GM12878 (cell line): ENCODE results near the gene AP1B1. TPM values are rescaled to one million over a fixed set of nuclear protein-coding genes. Genes with fewer than 3 reads are reported as not detected.

Source experiments
- ATAC-seq: fragments of 200-7000 bp; cut with Tn5 transposase; 3 replicates; pipeline ENCODE4 v1.9.1; 2020; ENCODE audit warnings: mild to moderate bottlenecking, moderate library complexity
- BruUV-seq: library from RNA; stranded (reverse); fragments of 400-500 nt; replicated peaks from 2 replicates; lab custom pipeline; 2021; lab: Mats Ljungman, UMichigan
- CTCF ChIA-PET: fragments of 300-600 bp; sonication (Branson Sonifier 250); formaldehyde crosslinking; extraction: SDS; loops from one replicate; lab custom pipeline; 2021; ENCODE audit warnings: inconsistent platforms; lab: Yijun Ruan, JAX
- POLR2A ChIA-PET: fragments of 350-600 bp; formaldehyde crosslinking; extraction: SDS; loops from one replicate; lab custom pipeline; 2021; ENCODE audit warnings: inconsistent platforms; lab: Charles Lee
- RAD21 ChIA-PET: fragments of 300-600 bp; sonication (Branson Sonifier 250); formaldehyde crosslinking; loops from one replicate; lab custom pipeline; 2023; ENCODE audit warnings: antibody characterized with exemption; ENCODE audit not compliant: unreplicated experiment; lab: Charles Lee
- SMC1A ChIA-PET: fragments of 300-600 bp; sonication (Branson Sonifier 250); formaldehyde crosslinking; loops from one replicate; lab custom pipeline; 2023; ENCODE audit not compliant: unreplicated experiment, uncharacterized antibody; lab: Charles Lee
- DNase-seq: peaks from one replicate; pipeline ENCODE4 v3.0.0-alpha.2; 2011; ENCODE audit warnings: low read depth, low spot score
- FAIRE-seq: peaks from 3 replicates; lab custom pipeline; 2011; peaks lifted over from hg19 to GRCh38; lab: Jason Lieb, UNC
- H2AFZ ChIP-seq: 2 replicates; pipeline ENCODE4 v1.6.0; 2011; ENCODE audit warnings: low read depth, low read length, control low read depth; ENCODE audit not compliant: control insufficient read depth
- H3K27ac ChIP-seq: 2 replicates; pipeline ENCODE4 v1.5.1; 2011; ENCODE audit warnings: control low read depth; ENCODE audit not compliant: control insufficient read depth, insufficient read depth
- H3K27me3 ChIP-seq, 2 experiments: replicated peaks in 1 of 2; 2 replicates each; pipeline versions ENCODE4 v1.6.0 to v1.6.1; 2011; ENCODE audit warnings: low read length in 1 of 2; ENCODE audit not compliant: control insufficient read depth in 2 of 2, insufficient read depth in 2 of 2
- H3K36me3 ChIP-seq, 2 experiments: 2 replicates each; pipeline ENCODE4 v1.5.1; 2011; ENCODE audit warnings: low read length in 1 of 2; ENCODE audit not compliant: control insufficient read depth in 2 of 2, insufficient read depth in 2 of 2
- H3K4me1 ChIP-seq: 2 replicates; pipeline ENCODE4 v1.6.1; 2011; ENCODE audit warnings: mild to moderate bottlenecking, low read length, moderate library complexity, mixed read lengths; ENCODE audit not compliant: control insufficient read depth, insufficient read depth
- H3K4me2 ChIP-seq: 2 replicates; pipeline ENCODE4 v1.6.0; 2011; ENCODE audit warnings: control low read depth; ENCODE audit not compliant: control insufficient read depth, insufficient read depth
- H3K4me3 ChIP-seq: fragments of 200-600 bp; sonication (generic); 2 replicates; pipeline ENCODE4 v1.5.1; 2016
- H3K79me2 ChIP-seq: 2 replicates; pipeline ENCODE4 v1.6.0; 2011; ENCODE audit warnings: low read length; ENCODE audit not compliant: control insufficient read depth, insufficient read depth
- H3K9ac ChIP-seq: 2 replicates; pipeline ENCODE4 v1.8.0; 2011; ENCODE audit warnings: low read length, control low read depth, mixed read lengths; ENCODE audit not compliant: control insufficient read depth, insufficient read depth
- H3K9me3 ChIP-seq: replicated peaks from 3 replicates; pipeline ENCODE4 v1.5.1; 2011; ENCODE audit warnings: mild to moderate bottlenecking, low read length; ENCODE audit not compliant: control insufficient read depth, insufficient read depth
- H4K20me1 ChIP-seq: 2 replicates; pipeline ENCODE4 v1.6.0; 2011; ENCODE audit not compliant: control insufficient read depth, insufficient read depth
- BCLAF1 ChIP-seq: fragments of 450-650 bp; IDR thresholded peaks from 2 replicates; pipeline ENCODE4 v1.6.1; 2017; ENCODE audit warnings: antibody characterized with exemption, mild to moderate bottlenecking, moderate library complexity
- ETV6 ChIP-seq, 2 experiments: fragments of 450-650 bp in 1 of 2; IDR thresholded peaks in 1 of 2; conservative IDR thresholded peaks in 1 of 2; 2 replicates each; pipeline ENCODE4 v1.6.1; 2014; ENCODE audit warnings: antibody characterized with exemption in 1 of 2, borderline replicate concordance in 1 of 2, low read depth in 1 of 2, mild to moderate bottlenecking in 1 of 2, moderate library complexity in 1 of 2
- FOS ChIP-seq: IDR thresholded peaks from 3 replicates; pipeline ENCODE4 v1.6.1; 2011; ENCODE audit warnings: borderline replicate concordance; ENCODE audit not compliant: insufficient read length; ENCODE audit errors: extremely low read depth
- JUNB ChIP-seq: IDR thresholded peaks from 2 replicates; pipeline ENCODE4 v1.6.1; 2016; ENCODE audit warnings: antibody characterized with exemption, mild to moderate bottlenecking
- KDM1A ChIP-seq: fragments of 200-600 bp; sonication (generic); IDR thresholded peaks from 2 replicates; pipeline ENCODE4 v1.6.1; 2016; ENCODE audit warnings: borderline replicate concordance
- KLF5 ChIP-seq: fragments of 450-650 bp; IDR thresholded peaks from 2 replicates; pipeline ENCODE4 v1.6.1; 2014; ENCODE audit warnings: mild to moderate bottlenecking; ENCODE audit not compliant: partially characterized antibody
- LARP7 ChIP-seq: fragments of 450-650 bp; IDR thresholded peaks from 2 replicates; pipeline ENCODE4 v1.6.1; 2017; ENCODE audit warnings: mild to moderate bottlenecking
- MLLT1 ChIP-seq: fragments of 450-650 bp; IDR thresholded peaks from 2 replicates; pipeline ENCODE4 v1.6.1; 2016; ENCODE audit warnings: mild to moderate bottlenecking
- NFYA ChIP-seq: IDR thresholded peaks from 2 replicates; pipeline ENCODE4 v1.6.1; 2011; ENCODE audit warnings: low read depth, mild to moderate bottlenecking, low read length, improper control_type of control experiment, borderline replicate concordance
- NFYB ChIP-seq: IDR thresholded peaks from 2 replicates; pipeline ENCODE4 v1.6.1; 2011; ENCODE audit warnings: low read depth, mild to moderate bottlenecking, low read length, improper control_type of control experiment, moderate library complexity; ENCODE audit not compliant: insufficient read depth
- NR2C2 ChIP-seq: IDR thresholded peaks from 2 replicates; pipeline ENCODE4 v1.6.1; 2011; ENCODE audit warnings: borderline replicate concordance, low read depth; ENCODE audit not compliant: control insufficient read depth, insufficient read length
- SRF ChIP-seq, 2 experiments: IDR thresholded peaks; 2 replicates each; pipeline ENCODE4 v1.6.1; 2011; ENCODE audit warnings: low read depth in 2 of 2, low read length in 2 of 2, mild to moderate bottlenecking in 1 of 2, moderate library complexity in 1 of 2
- YY1 ChIP-seq: IDR thresholded peaks from 2 replicates; pipeline ENCODE4 v1.6.1; 2011; ENCODE audit warnings: low read depth, mild to moderate bottlenecking, low read length
- ZBED1 ChIP-seq: IDR thresholded peaks from 2 replicates; pipeline ENCODE4 v1.6.1; 2016; ENCODE audit warnings: borderline replicate concordance
- WGBS: methylation state at CpG from one replicate; pipeline ENCODE4 v1.1.6; 2016; ENCODE audit warnings: low lambda C conversion rate; ENCODE audit not compliant: insufficient replicate concordance, insufficient coverage; ENCODE audit errors: missing lambda C conversion rate; 5-methylcytosine and 5-hydroxymethylcytosine counted together
- in situ Hi-C: fragments of 300-500 bp; cut with MboI; formaldehyde crosslinking; loops from 9 replicates; pipeline ENCODE4 v1.14.3; 2018; ENCODE audit warnings: mixed read lengths
- intact Hi-C: fragments of 100-400 bp; cut with micrococcal nuclease; formaldehyde crosslinking; loops from one replicate; pipeline ENCODE4 v1.14.2; 2022; ENCODE audit not compliant: unreplicated experiment
- polyA plus RNA-seq, 11 experiments: library from polyadenylated mRNA; depleted of rRNA in 4 of 11; unstranded in 6 of 11; stranded (reverse) in 5 of 11; fragments of >200 nt; fragmentation: Nextera tagmentation in 4 of 11; fragmentation: Illumina TruSeq in 1 of 11; extraction: Ambion mirVana in 4 of 11; extraction: Trizol in 1 of 11; gene quantifications; 1 replicate in 1 of 11; 2 replicates in 10 of 11; pipeline versions ENCODE4 v1.2.1 to v1.2.3, GENCODE V29; 2011 to 2016; ENCODE audit warnings: inconsistent platforms in 2 of 11, missing spikeins in 2 of 11, low read depth in 1 of 11
- total RNA-seq, 4 experiments: library from RNA; depleted of rRNA in 3 of 4; stranded (reverse); fragments of >200 nt in 3 of 4; fragmentation: Illumina TruSeq in 1 of 4; extraction: Trizol in 1 of 4; gene quantifications; 2 replicates each; pipeline versions ENCODE4 v1.2.1 to v1.2.3, GENCODE V29; 2013 to 2021
- TF ChIP-seq, protein P1 (sequence below): IDR thresholded peaks from 2 replicates; pipeline ENCODE4 v1.6.1; 2012; ENCODE audit warnings: improper control_type of control experiment, low read depth, low read length; ENCODE audit not compliant: insufficient replicate concordance

The AP1B1 gene
- total and polyA plus RNA-seq, 10 of the 15 experiments (the other 5 are each of a cell fraction or from before 2014, with no cell fraction given) = 2.1 to 98.6 (median 57.8) TPM

DNA sequence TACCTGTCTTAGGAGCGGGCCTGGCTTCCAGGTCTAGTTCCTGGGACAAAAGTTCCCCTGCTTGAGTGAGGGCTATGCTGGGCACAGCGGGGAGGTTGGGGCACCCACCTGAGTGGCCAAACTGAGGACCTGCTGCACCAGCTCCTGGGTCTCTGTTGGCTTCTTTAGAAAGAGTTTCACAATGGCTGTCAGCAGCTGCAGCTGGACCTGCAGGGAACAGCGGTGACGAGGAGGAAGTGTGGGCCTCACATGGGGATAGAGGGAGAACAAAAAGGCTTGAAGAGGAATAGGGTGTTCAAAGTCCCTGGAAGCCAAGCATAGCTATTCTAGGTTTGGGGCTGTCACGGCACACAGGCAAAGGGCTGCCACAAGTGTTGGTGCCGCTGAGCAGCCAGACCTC lies 46.2 kb downstream of the AP1B1 start:
- POLR2A ChIA-PET = no interaction called here
- Histone ChIP-seq H3K4me3 (no peak overlapping the region), H3K79me2 (no peaks in the 10 kb centered on the region), H3K4me1 (no peaks in the 10 kb centered on the region), H3K9ac (no peak overlapping the region), H3K27ac (no peak overlapping the region), H3K9me3 (no peaks in the 10 kb centered on the region), H4K20me1 (no peaks in the 10 kb centered on the region; the same call in 1 of the 2 replicates), H3K27me3 (no peaks in the 10 kb centered on the region), H3K4me2 (no peak overlapping the region), H2AFZ (no peak overlapping the region), H3K36me3 (peaks cover 35 to 57% of the 10 kb centered on the region in 2 experiments)
- CTCF ChIA-PET = interaction anchor here (1.1 kb wide), 1 partner anchor 20 kb away, joined by 3 read pairs; no protein-coding TSS in a partner anchor
- intact Hi-C loops (no loop called here), in situ Hi-C loops (no loop called here)
- no peak for DNase-seq
- RAD21 ChIA-PET = no interaction called here
- FAIRE-seq = no peak
- WGBS = 99% methylated on average over 6 of the region's 6 CpGs
- no TSS peak for BruUV-seq
- SMC1A ChIA-PET = no interaction called here
- ATAC-seq = no peak
- TF ChIP-seq FOS (no peak), LARP7 (no peak), KDM1A (no peak), NR2C2 (no peak), NFYB (no peak), JUNB (no peak), NFYA (no peak), YY1 (no peak), ZBED1 (no peak), SRF (IDR thresholded peaks at IDR 0.05; ENCODE audit: low read depth in 2 of 2, low read length in 2 of 2) (no peak), BCLAF1 (no peak), KLF5 (no peak), ETV6 (conservative IDR thresholded peaks at IDR 0.05 in 1 of 2, IDR thresholded peaks at IDR 0.05 in 1 of 2; ENCODE audit: borderline replicate concordance in 1 of 2, low read depth in 1 of 2) (no peak), MLLT1 (no peak)
- TF ChIP-seq, protein P1, sequence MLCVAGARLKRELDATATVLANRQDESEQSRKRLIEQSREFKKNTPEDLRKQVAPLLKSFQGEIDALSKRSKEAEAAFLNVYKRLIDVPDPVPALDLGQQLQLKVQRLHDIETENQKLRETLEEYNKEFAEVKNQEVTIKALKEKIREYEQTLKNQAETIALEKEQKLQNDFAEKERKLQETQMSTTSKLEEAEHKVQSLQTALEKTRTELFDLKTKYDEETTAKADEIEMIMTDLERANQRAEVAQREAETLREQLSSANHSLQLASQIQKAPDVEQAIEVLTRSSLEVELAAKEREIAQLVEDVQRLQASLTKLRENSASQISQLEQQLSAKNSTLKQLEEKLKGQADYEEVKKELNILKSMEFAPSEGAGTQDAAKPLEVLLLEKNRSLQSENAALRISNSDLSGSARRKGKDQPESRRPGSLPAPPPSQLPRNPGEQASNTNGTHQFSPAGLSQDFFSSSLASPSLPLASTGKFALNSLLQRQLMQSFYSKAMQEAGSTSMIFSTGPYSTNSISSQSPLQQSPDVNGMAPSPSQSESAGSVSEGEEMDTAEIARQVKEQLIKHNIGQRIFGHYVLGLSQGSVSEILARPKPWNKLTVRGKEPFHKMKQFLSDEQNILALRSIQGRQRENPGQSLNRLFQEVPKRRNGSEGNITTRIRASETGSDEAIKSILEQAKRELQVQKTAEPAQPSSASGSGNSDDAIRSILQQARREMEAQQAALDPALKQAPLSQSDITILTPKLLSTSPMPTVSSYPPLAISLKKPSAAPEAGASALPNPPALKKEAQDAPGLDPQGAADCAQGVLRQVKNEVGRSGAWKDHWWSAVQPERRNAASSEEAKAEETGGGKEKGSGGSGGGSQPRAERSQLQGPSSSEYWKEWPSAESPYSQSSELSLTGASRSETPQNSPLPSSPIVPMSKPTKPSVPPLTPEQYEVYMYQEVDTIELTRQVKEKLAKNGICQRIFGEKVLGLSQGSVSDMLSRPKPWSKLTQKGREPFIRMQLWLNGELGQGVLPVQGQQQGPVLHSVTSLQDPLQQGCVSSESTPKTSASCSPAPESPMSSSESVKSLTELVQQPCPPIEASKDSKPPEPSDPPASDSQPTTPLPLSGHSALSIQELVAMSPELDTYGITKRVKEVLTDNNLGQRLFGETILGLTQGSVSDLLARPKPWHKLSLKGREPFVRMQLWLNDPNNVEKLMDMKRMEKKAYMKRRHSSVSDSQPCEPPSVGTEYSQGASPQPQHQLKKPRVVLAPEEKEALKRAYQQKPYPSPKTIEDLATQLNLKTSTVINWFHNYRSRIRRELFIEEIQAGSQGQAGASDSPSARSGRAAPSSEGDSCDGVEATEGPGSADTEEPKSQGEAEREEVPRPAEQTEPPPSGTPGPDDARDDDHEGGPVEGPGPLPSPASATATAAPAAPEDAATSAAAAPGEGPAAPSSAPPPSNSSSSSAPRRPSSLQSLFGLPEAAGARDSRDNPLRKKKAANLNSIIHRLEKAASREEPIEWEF = no peak
